HEK293T (cell line): Measurements from ENCODE around the gene ELL.
"Not testable (repeated sequence)": the region's sequence is repeated elsewhere in the genome, so short reads cannot be mapped to it uniquely, and the experiment has no call there.

Experiments
- CTCF ChIA-PET: fragments of 350-600 bp; formaldehyde crosslinking; extraction: SDS; loops from one replicate; lab custom pipeline; 2021; ENCODE audit warnings: antibody characterized with exemption, inconsistent platforms; lab: Yijun Ruan, JAX
- POLR2A ChIA-PET: fragments of 350-600 bp; formaldehyde crosslinking; extraction: SDS; loops from one replicate; lab custom pipeline; 2020; ENCODE audit warnings: antibody characterized with exemption, inconsistent platforms; lab: Yijun Ruan, JAX
- DNase-seq: peaks from one replicate; pipeline ENCODE4 v3.0.0; 2012; ENCODE audit warnings: mixed read lengths; ENCODE audit errors: extremely low spot score
- ARNT ChIP-seq: fragments of 450-650 bp; IDR thresholded peaks from 2 replicates; pipeline ENCODE4 v1.6.1; 2017; ENCODE audit warnings: mild to moderate bottlenecking
- BHLHE40 ChIP-seq: fragments of 450-650 bp; IDR thresholded peaks from 2 replicates; pipeline ENCODE4 v1.6.1; 2016; ENCODE audit warnings: mild to moderate bottlenecking, moderate library complexity, borderline replicate concordance
- CTBP1 ChIP-seq: fragments of 450-650 bp; IDR thresholded peaks from 2 replicates; pipeline ENCODE4 v1.6.1; 2016; ENCODE audit warnings: borderline replicate concordance
- ELF4 ChIP-seq: fragments of 450-650 bp; IDR thresholded peaks from 2 replicates; pipeline ENCODE4 v1.6.1; 2017; ENCODE audit warnings: antibody characterized with exemption
- FOXA1 ChIP-seq: fragments of 450-650 bp; IDR thresholded peaks from 2 replicates; pipeline ENCODE4 v1.6.1; 2016; ENCODE audit warnings: mild to moderate bottlenecking
- FOXK2 ChIP-seq: fragments of 450-650 bp; IDR thresholded peaks from 2 replicates; pipeline ENCODE4 v1.6.1; 2016; ENCODE audit warnings: mild to moderate bottlenecking
- FOXM1 ChIP-seq: fragments of 450-650 bp; IDR thresholded peaks from 2 replicates; pipeline ENCODE4 v1.6.1; 2017; ENCODE audit warnings: mild to moderate bottlenecking, borderline replicate concordance
- HDGF ChIP-seq: fragments of 450-650 bp; IDR thresholded peaks from 2 replicates; pipeline ENCODE4 v1.6.1; 2017; ENCODE audit warnings: antibody characterized with exemption, borderline replicate concordance
- L3MBTL2 ChIP-seq: fragments of 450-650 bp; conservative IDR thresholded peaks from 2 replicates; pipeline ENCODE4 v1.6.1; 2016; ENCODE audit warnings: mild to moderate bottlenecking
- LEF1 ChIP-seq: fragments of 450-650 bp; IDR thresholded peaks from 2 replicates; pipeline ENCODE4 v1.6.1; 2017; ENCODE audit warnings: mild to moderate bottlenecking, borderline replicate concordance
- NFRKB ChIP-seq: fragments of 450-650 bp; IDR thresholded peaks from 2 replicates; pipeline ENCODE4 v1.6.1; 2016; ENCODE audit warnings: mild to moderate bottlenecking, moderate library complexity
- PKNOX1 ChIP-seq: fragments of 450-650 bp; IDR thresholded peaks from 2 replicates; pipeline ENCODE4 v1.6.1; 2016
- SP1 ChIP-seq: fragments of 450-650 bp; IDR thresholded peaks from 2 replicates; pipeline ENCODE4 v1.6.1; 2017
- SUZ12 ChIP-seq: fragments of 450-650 bp; IDR thresholded peaks from 2 replicates; pipeline ENCODE4 v1.6.1; 2016; ENCODE audit warnings: mild to moderate bottlenecking
- TARDBP ChIP-seq: fragments of 450-650 bp; IDR thresholded peaks from 2 replicates; pipeline ENCODE4 v1.6.1; 2016
- ZNF384 ChIP-seq: fragments of 450-650 bp; IDR thresholded peaks from 2 replicates; pipeline ENCODE4 v1.6.1; 2016

Gene ELL

GRCh38 chr19:18529782-18530181, 7.9 kb upstream of the ELL start:
- no peak for TF ChIP-seq FOXA1
- TF ChIP-seq CTBP1, result no peak
- TF ChIP-seq SP1, result no peak
- TF ChIP-seq NFRKB, result no peak
- no peak for TF ChIP-seq ELF4
- no peak for TF ChIP-seq ZNF384
- no peak for TF ChIP-seq L3MBTL2
- no peak for TF ChIP-seq BHLHE40
- no peak for TF ChIP-seq HDGF
- TF ChIP-seq SUZ12, result no peak
- TF ChIP-seq LEF1, result no peak
- TF ChIP-seq PKNOX1, result no peak
- no peak for TF ChIP-seq ARNT
- no peak for TF ChIP-seq FOXK2
- no peak for TF ChIP-seq TARDBP
- no peak for TF ChIP-seq FOXM1
- ChIA-PET CTCF (no interaction called here), POLR2A (interaction anchor here (1.0 kb wide), 1 partner anchor 60 kb away, joined by 3 read pairs; no protein-coding TSS in a partner anchor)
- DNase-seq, result no peak

GRCh38 chr19:18526316-18526715, 4.4 kb upstream of the ELL start:
- CTCF ChIA-PET, result no interaction called here
- POLR2A ChIA-PET, result interaction anchor here (2.0 kb wide), 1 partner anchor 12 kb away, joined by 5 read pairs; no protein-coding TSS in a partner anchor
- DNase-seq, result no peak
- TF ChIP-seq ELF4 (no peak), TARDBP (no peak), FOXK2 (no peak), LEF1 (no peak), SP1 (no peak), NFRKB (no peak), ARNT (no peak), CTBP1 (no peak), BHLHE40 (no peak), ZNF384 (no peak), HDGF (no peak)

GRCh38 chr19:18523841-18524240, 2.0 kb upstream of the ELL start:
- ChIA-PET CTCF (interaction anchor here (0.8 kb wide), 1 partner anchor 69 kb away, joined by 3 read pairs; no protein-coding TSS in a partner anchor), POLR2A (interaction anchor here (0.6 to 1.8 kb wide), 4 partner anchors 19 to 38 kb away, joined by 3 to 7 read pairs (median 4); partner anchors contain the start of gene KXD1)
- no peak for DNase-seq
- TF ChIP-seq CTBP1, result no peak
- no peak for TF ChIP-seq SP1
- TF ChIP-seq BHLHE40, result no peak
- TF ChIP-seq TARDBP, result no peak
- TF ChIP-seq PKNOX1, result no peak
- TF ChIP-seq ZNF384, result no peak
- TF ChIP-seq ELF4, result no peak
- TF ChIP-seq ARNT, result no peak
- no peak for TF ChIP-seq FOXA1
- TF ChIP-seq FOXM1, result no peak
- TF ChIP-seq NFRKB, result no peak
- no peak for TF ChIP-seq HDGF
- no peak for TF ChIP-seq FOXK2
- no peak for TF ChIP-seq L3MBTL2
- TF ChIP-seq LEF1, result no peak
- no peak for TF ChIP-seq SUZ12

GRCh38 chr19:18522862-18523440, 1.1 kb upstream of the ELL start:
- CTCF ChIA-PET, result interaction anchor here (0.6 to 0.8 kb wide), 2 partner anchors 70 to 223 kb away, joined by 3 to 4 read pairs; no protein-coding TSS in a partner anchor
- not testable (repeated sequence) for DNase-seq
- POLR2A ChIA-PET, result interaction anchor here (0.7 to 1.8 kb wide), 7 partner anchors 9 to 48 kb away, joined by 3 to 8 read pairs (median 5); partner anchors contain the start of genes FKBP8, KXD1 and UBA52
- TF ChIP-seq ZNF384, result peak; percentile 90

GRCh38 chr19:18522124-18522861, 423 bp upstream of the ELL start:
- TF ChIP-seq LEF1 (no peak), FOXA1 (no peak), FOXM1 (no peak), CTBP1 (no peak), HDGF (peak; percentile 98; the same call in 1 of the 2 replicates), FOXK2 (no peak), ZNF384 (no peak), L3MBTL2 (no peak), SP1 (no peak), PKNOX1 (peak; percentile 96), TARDBP (no peak; the same call in 1 of the 2 replicates), ELF4 (peak; percentile 61; the same call in 1 of the 2 replicates), ARNT (no peak), NFRKB (no peak), SUZ12 (no peak), BHLHE40 (no peak)
- CTCF ChIA-PET, result interaction anchor here (0.6 kb wide), 2 partner anchors 47 to 222 kb away, joined by 3 to 4 read pairs; no protein-coding TSS in a partner anchor
- POLR2A ChIA-PET, result interaction anchor here (1.0 to 1.8 kb wide), 5 partner anchors 10 to 67 kb away, joined by 4 to 8 read pairs (median 6); partner anchors contain the start of genes FKBP8 and UBA52
- DNase-seq, result peak; percentile 97
